Measurements from ENCODE around the gene PLEKHG4B. TPM values are rescaled to one million over a fixed set of nuclear protein-coding genes. Genes with fewer than 3 reads are reported as not detected.

The PLEKHG4B gene
- total and polyA plus RNA-seq, 4 donors = under 0.01 to 0.05 (median 0.01) TPM; not detected in 1

DNA sequence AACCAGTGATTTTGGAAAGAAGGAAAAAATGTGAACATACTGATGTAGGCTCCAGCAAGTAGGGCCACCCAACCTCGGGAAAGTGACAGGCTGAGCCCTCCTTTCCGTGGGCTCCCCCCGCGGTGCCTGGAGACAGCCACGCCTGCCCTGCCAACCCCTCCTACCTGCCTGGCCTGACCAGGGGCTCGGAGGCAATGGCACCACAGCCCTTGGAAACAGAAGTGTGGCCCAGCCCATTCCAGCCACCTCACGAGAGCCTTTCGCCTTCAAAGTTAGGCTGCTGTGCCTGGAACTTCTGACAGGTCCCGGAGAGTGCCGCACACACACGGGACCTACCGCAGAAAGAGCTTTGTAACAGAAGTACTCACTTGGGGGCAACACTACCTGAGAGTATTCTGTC is 49.8 kb downstream of the PLEKHG4B start:
- no peak for DNase-seq (ENCODE audit: low spot score)
- 86% methylated on average over 12 of the region's 12 CpGs for WGBS
- peaks cover 0 to 4% (median 1%) of the 10 kb centered on the region in 4 donors for H3K9me3 ChIP-seq (ENCODE audit: control insufficient read depth in 4 of 4, low read length in 3 of 4)
- TF ChIP-seq FOXA1 (IDR thresholded peaks at IDR 0.05) (no peak), HNF4A (conservative IDR thresholded peaks at IDR 0.05) (no peak), HNF4G (IDR thresholded peaks at IDR 0.05) (no peak), SP1 (IDR thresholded peaks at IDR 0.05) (no peak), GABPA (IDR thresholded peaks at IDR 0.05 in 1 of 2, conservative IDR thresholded peaks at IDR 0.05 in 1 of 2) (no peak), YY1 (IDR thresholded peaks at IDR 0.05) (no peak)
- TF ChIP-seq, protein P1, sequence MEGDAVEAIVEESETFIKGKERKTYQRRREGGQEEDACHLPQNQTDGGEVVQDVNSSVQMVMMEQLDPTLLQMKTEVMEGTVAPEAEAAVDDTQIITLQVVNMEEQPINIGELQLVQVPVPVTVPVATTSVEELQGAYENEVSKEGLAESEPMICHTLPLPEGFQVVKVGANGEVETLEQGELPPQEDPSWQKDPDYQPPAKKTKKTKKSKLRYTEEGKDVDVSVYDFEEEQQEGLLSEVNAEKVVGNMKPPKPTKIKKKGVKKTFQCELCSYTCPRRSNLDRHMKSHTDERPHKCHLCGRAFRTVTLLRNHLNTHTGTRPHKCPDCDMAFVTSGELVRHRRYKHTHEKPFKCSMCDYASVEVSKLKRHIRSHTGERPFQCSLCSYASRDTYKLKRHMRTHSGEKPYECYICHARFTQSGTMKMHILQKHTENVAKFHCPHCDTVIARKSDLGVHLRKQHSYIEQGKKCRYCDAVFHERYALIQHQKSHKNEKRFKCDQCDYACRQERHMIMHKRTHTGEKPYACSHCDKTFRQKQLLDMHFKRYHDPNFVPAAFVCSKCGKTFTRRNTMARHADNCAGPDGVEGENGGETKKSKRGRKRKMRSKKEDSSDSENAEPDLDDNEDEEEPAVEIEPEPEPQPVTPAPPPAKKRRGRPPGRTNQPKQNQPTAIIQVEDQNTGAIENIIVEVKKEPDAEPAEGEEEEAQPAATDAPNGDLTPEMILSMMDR (IDR thresholded peaks at IDR 0.05; ENCODE audit: low read depth, low read length, missing input control) = no peak
- TF ChIP-seq, protein P2, sequence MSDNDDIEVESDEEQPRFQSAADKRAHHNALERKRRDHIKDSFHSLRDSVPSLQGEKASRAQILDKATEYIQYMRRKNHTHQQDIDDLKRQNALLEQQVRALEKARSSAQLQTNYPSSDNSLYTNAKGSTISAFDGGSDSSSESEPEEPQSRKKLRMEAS (IDR thresholded peaks at IDR 0.05) = no peak
- H3K27ac ChIP-seq (ENCODE audit: low read depth in 1 of 2, low read length in 2 of 2) = no peak overlapping the region
- no peak overlapping the region for H3K9ac ChIP-seq (ENCODE audit: low read depth in 1 of 2, low read length in 2 of 2)
- peaks cover 0 to 3% (median 0%) of the 10 kb centered on the region in 4 donors for H3K27me3 ChIP-seq (ENCODE audit: control insufficient read depth in 4 of 4, insufficient read depth in 4 of 4, low read length in 3 of 4)
- no peaks in the 10 kb centered on the region for H3K4me1 ChIP-seq (ENCODE audit: control insufficient read depth in 4 of 4, insufficient read depth in 4 of 4, low read length in 3 of 4)
- no peaks in the 10 kb centered on the region for H3K36me3 ChIP-seq (ENCODE audit: control insufficient read depth in 4 of 4, insufficient read depth in 3 of 4, low read depth in 1 of 4, low read length in 3 of 4)
- H3K4me3 ChIP-seq (ENCODE audit: low read depth in 1 of 3, low read length in 3 of 3) = no peak overlapping the region

DNA sequence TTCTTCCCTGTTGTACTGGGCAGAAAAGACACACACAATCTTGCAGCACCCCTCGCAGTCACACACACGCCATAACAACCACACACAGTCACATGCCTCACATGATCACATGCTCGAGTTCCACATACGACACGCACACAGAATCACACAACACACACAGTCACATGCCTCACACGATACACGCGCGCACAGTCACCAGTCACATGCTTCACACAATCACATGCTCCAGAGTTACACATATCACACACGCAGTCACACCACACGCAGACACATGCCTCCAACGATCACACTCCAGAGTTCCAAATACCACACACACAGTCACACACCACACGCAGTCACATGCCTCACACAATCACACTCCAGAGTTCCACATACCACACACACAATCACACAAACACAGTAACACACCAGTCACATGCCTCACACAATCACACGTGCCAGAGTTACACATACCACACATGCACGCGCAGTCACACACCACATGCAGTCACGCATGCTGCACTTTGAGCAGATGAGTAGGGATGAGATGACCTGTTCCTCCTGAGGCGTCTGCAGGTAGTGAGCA is 50.4 kb downstream of the PLEKHG4B start:
- Histone ChIP-seq H3K9me3 (ENCODE audit: control insufficient read depth in 4 of 4, low read length in 3 of 4) (peaks cover 5 to 10% (median 6%) of the 10 kb centered on the region in 4 donors), H3K9ac (ENCODE audit: low read depth in 1 of 2, low read length in 2 of 2) (no peak overlapping the region), H3K4me1 (ENCODE audit: control insufficient read depth in 4 of 4, insufficient read depth in 4 of 4, low read length in 3 of 4) (no peaks in the 10 kb centered on the region), H3K27me3 (ENCODE audit: control insufficient read depth in 4 of 4, insufficient read depth in 4 of 4, low read length in 3 of 4) (no peaks in the 10 kb centered on the region), H3K36me3 (ENCODE audit: control insufficient read depth in 4 of 4, insufficient read depth in 3 of 4, low read depth in 1 of 4, low read length in 3 of 4) (no peaks in the 10 kb centered on the region), H3K4me3 (ENCODE audit: low read depth in 1 of 3, low read length in 3 of 3) (no peak overlapping the region), H3K27ac (ENCODE audit: low read depth in 1 of 2, low read length in 2 of 2) (no peak overlapping the region)
- 89% methylated on average over 18 of the region's 18 CpGs for WGBS
- no peak for TF ChIP-seq SP1 (IDR thresholded peaks at IDR 0.05)
- TF ChIP-seq, protein P2 (IDR thresholded peaks at IDR 0.05) = no peak
- TF ChIP-seq, protein P3, sequence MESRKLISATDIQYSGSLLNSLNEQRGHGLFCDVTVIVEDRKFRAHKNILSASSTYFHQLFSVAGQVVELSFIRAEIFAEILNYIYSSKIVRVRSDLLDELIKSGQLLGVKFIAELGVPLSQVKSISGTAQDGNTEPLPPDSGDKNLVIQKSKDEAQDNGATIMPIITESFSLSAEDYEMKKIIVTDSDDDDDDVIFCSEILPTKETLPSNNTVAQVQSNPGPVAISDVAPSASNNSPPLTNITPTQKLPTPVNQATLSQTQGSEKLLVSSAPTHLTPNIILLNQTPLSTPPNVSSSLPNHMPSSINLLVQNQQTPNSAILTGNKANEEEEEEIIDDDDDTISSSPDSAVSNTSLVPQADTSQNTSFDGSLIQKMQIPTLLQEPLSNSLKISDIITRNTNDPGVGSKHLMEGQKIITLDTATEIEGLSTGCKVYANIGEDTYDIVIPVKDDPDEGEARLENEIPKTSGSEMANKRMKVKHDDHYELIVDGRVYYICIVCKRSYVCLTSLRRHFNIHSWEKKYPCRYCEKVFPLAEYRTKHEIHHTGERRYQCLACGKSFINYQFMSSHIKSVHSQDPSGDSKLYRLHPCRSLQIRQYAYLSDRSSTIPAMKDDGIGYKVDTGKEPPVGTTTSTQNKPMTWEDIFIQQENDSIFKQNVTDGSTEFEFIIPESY (IDR thresholded peaks at IDR 0.05) = no peak
- TF ChIP-seq FOXA2 (IDR thresholded peaks at IDR 0.05) = no peak
- no peak for TF ChIP-seq EGR1 (IDR thresholded peaks at IDR 0.05; ENCODE audit: low read depth in 2 of 2)
- no peak for TF ChIP-seq RAD21 (IDR thresholded peaks at IDR 0.05)
- no peak for TF ChIP-seq NR2F2 (IDR thresholded peaks at IDR 0.05)
- no peak for DNase-seq (ENCODE audit: low spot score)

DNA sequence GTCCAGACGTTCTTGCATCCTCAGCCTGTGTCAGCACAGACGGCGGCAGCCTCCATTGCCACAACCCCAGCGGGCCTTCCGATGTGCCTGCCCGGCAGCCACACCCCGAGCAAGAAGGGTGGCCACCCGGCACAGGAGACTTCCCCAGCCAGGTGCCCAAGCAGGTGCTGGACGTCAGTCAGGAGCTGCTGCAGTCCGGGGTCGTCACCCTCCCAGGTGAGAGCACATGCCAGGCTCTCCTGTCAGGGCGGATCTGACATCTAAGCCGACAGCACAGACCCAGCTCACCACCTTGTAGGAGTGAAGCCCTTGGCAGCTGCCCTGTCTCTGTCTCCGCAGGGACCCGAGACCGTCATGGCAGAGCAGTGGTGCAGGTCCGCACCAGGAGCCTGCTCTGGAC is 51.1 kb downstream of the PLEKHG4B start:
- no peak for DNase-seq (ENCODE audit: low spot score)
- no peak overlapping the region for H3K4me3 ChIP-seq (ENCODE audit: low read depth in 1 of 3, low read length in 3 of 3)
- WGBS = 85% methylated on average over 17 of the region's 17 CpGs
- TF ChIP-seq HNF4A (conservative IDR thresholded peaks at IDR 0.05) (no peak), FOXA2 (IDR thresholded peaks at IDR 0.05) (no peak), HNF4G (IDR thresholded peaks at IDR 0.05) (no peak), EGR1 (IDR thresholded peaks at IDR 0.05; ENCODE audit: low read depth in 2 of 2) (no peak), TAF1 (conservative IDR thresholded peaks at IDR 0.05) (no peak), GABPA (IDR thresholded peaks at IDR 0.05 in 1 of 2, conservative IDR thresholded peaks at IDR 0.05 in 1 of 2) (no peak), SP1 (IDR thresholded peaks at IDR 0.05) (no peak), NR2F2 (IDR thresholded peaks at IDR 0.05) (no peak), YY1 (IDR thresholded peaks at IDR 0.05) (no peak), JUND (IDR thresholded peaks at IDR 0.05) (no peak)
- TF ChIP-seq, protein P4, sequence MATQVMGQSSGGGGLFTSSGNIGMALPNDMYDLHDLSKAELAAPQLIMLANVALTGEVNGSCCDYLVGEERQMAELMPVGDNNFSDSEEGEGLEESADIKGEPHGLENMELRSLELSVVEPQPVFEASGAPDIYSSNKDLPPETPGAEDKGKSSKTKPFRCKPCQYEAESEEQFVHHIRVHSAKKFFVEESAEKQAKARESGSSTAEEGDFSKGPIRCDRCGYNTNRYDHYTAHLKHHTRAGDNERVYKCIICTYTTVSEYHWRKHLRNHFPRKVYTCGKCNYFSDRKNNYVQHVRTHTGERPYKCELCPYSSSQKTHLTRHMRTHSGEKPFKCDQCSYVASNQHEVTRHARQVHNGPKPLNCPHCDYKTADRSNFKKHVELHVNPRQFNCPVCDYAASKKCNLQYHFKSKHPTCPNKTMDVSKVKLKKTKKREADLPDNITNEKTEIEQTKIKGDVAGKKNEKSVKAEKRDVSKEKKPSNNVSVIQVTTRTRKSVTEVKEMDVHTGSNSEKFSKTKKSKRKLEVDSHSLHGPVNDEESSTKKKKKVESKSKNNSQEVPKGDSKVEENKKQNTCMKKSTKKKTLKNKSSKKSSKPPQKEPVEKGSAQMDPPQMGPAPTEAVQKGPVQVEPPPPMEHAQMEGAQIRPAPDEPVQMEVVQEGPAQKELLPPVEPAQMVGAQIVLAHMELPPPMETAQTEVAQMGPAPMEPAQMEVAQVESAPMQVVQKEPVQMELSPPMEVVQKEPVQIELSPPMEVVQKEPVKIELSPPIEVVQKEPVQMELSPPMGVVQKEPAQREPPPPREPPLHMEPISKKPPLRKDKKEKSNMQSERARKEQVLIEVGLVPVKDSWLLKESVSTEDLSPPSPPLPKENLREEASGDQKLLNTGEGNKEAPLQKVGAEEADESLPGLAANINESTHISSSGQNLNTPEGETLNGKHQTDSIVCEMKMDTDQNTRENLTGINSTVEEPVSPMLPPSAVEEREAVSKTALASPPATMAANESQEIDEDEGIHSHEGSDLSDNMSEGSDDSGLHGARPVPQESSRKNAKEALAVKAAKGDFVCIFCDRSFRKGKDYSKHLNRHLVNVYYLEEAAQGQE (IDR thresholded peaks at IDR 0.05) = no peak
- TF ChIP-seq, protein P1 (IDR thresholded peaks at IDR 0.05; ENCODE audit: low read depth, low read length, missing input control) = no peak

More for the DNA sequence above, 51.1 kb downstream of the PLEKHG4B start:
- Histone ChIP-seq H3K9ac (ENCODE audit: low read depth in 1 of 2, low read length in 2 of 2) (no peak overlapping the region), H3K27ac (ENCODE audit: low read depth in 1 of 2, low read length in 2 of 2) (no peak overlapping the region), H3K4me1 (ENCODE audit: control insufficient read depth in 4 of 4, insufficient read depth in 4 of 4, low read length in 3 of 4) (no peaks in the 10 kb centered on the region), H3K9me3 (ENCODE audit: control insufficient read depth in 4 of 4, low read length in 3 of 4) (peaks cover 6 to 11% (median 9%) of the 10 kb centered on the region in 4 donors), H3K27me3 (ENCODE audit: control insufficient read depth in 4 of 4, insufficient read depth in 4 of 4, low read length in 3 of 4) (no peaks in the 10 kb centered on the region), H3K36me3 (ENCODE audit: control insufficient read depth in 4 of 4, insufficient read depth in 3 of 4, low read depth in 1 of 4, low read length in 3 of 4) (no peaks in the 10 kb centered on the region)
